Upper lobe of left lung (tissue), 4 donors: ENCODE data around the gene PRRC2B.

ENCODE experiments used
- CTCF ChIP-seq, 6 experiments: fragments of 450-650 bp in 4 of 6; fragments of 200-600 bp in 2 of 6; sonication (generic) in 2 of 6; IDR thresholded peaks; one replicate each; pipeline ENCODE4 v1.5.1; 2016 to 2019; ENCODE audit warnings: antibody characterized with exemption in 6 of 6
- EP300 ChIP-seq, 4 donors: sonication (generic); formaldehyde crosslinking; IDR thresholded peaks; one replicate each; pipeline ENCODE4 v1.5.1; 2017; ENCODE audit warnings: antibody characterized with exemption in 4 of 4, control low read depth in 2 of 4
- POLR2A ChIP-seq, 4 donors: fragments of 450-650 bp; IDR thresholded peaks; one replicate each; pipeline ENCODE4 v1.5.1; 2016 to 2017; ENCODE audit warnings: antibody characterized with exemption in 4 of 4, mild to moderate bottlenecking in 2 of 4
- POLR2AphosphoS5 ChIP-seq, 2 donors: sonication (generic); formaldehyde crosslinking; IDR thresholded peaks; one replicate each; pipeline ENCODE4 v1.5.1; 2017; ENCODE audit warnings: antibody characterized with exemption in 2 of 2

- no peak for TF ChIP-seq CTCF (IDR thresholded peaks at IDR 0.05)
- TF ChIP-seq EP300 (IDR thresholded peaks at IDR 0.05): no peak
- no peak for TF ChIP-seq POLR2A (IDR thresholded peaks at IDR 0.05)
- TF ChIP-seq POLR2AphosphoS5 (IDR thresholded peaks at IDR 0.05): no peak
Observed at GRCh38 chr9:131443648-131444047, 49.8 kb downstream of the PRRC2B start.
